IPS DF 6.9 (cell line): Measurements from ENCODE around the gene SGPL1.
A peak's percentile ranks its signal among the peaks of the same experiment; 100 is the strongest.

Source experiments
- DNase-seq: peaks from one replicate; pipeline ENCODE4 v3.0.0-alpha.2; 2013; ENCODE audit warnings: low read depth, low spot score
- H3K27ac ChIP-seq: one replicate; pipeline ENCODE4 v1.5.1; 2013; ENCODE audit warnings: low read length, control low read depth
- H3K27me3 ChIP-seq: 2 replicates; pipeline ENCODE4 v1.6.1; 2013; ENCODE audit warnings: mild to moderate bottlenecking, low read length; ENCODE audit not compliant: control insufficient read depth, insufficient read depth
- H3K36me3 ChIP-seq: 2 replicates; pipeline ENCODE4 v1.6.1; 2013; ENCODE audit warnings: low read length; ENCODE audit not compliant: control insufficient read depth, insufficient read depth
- H3K4me1 ChIP-seq: 2 replicates; pipeline ENCODE4 v1.6.1; 2013; ENCODE audit warnings: low read length; ENCODE audit not compliant: control insufficient read depth, insufficient read depth
- H3K4me3 ChIP-seq: 2 replicates; pipeline ENCODE4 v1.5.1; 2013; ENCODE audit warnings: mild to moderate bottlenecking, low read length
- H3K9me3 ChIP-seq: 2 replicates; pipeline ENCODE4 v1.6.1; 2013; ENCODE audit warnings: low read length, inconsistent platforms; ENCODE audit not compliant: control insufficient read depth, insufficient read depth
- WGBS: extraction: QIAGEN DNeasy Blood & Tissue Kit; methylation state at CpG from one replicate; pipeline ENCODE4 v1.1.7; 2013; ENCODE audit warnings: mixed read lengths, missing lambda C conversion rate; ENCODE audit not compliant: insufficient read length, insufficient coverage; 5-methylcytosine and 5-hydroxymethylcytosine counted together

SGPL1 gene

GRCh38 chr10:70920519-70920918 lies 104.8 kb downstream of the SGPL1 start:
- DNase-seq, result no peak
- no CpG with 5 or more reads among the region's 4 CpGs for WGBS

GRCh38 chr10:70921285-70921684 lies 105.5 kb downstream of the SGPL1 start:
- Histone ChIP-seq H3K4me1 (no peaks in the 10 kb centered on the region), H3K27me3 (no peaks in the 10 kb centered on the region), H3K27ac (no peak overlapping the region), H3K4me3 (no peak overlapping the region), H3K9me3 (no peaks in the 10 kb centered on the region), H3K36me3 (no peaks in the 10 kb centered on the region)
- WGBS, result no CpG with 5 or more reads among the region's 1 CpG
- DNase-seq, result no peak

More at GRCh38 chr10:70920519-70920918, 104.8 kb downstream of the SGPL1 start:
- no peaks in the 10 kb centered on the region for H3K27me3 ChIP-seq
- H3K27ac ChIP-seq, result no peak overlapping the region
- no peaks in the 10 kb centered on the region for H3K36me3 ChIP-seq
- H3K4me3 ChIP-seq, result no peak overlapping the region
- H3K9me3 ChIP-seq, result no peaks in the 10 kb centered on the region
- H3K4me1 ChIP-seq, result no peaks in the 10 kb centered on the region

GRCh38 chr10:70923696-70924095 lies 107.9 kb downstream of the SGPL1 start:
- Histone ChIP-seq H3K27me3 (no peaks in the 10 kb centered on the region), H3K36me3 (no peaks in the 10 kb centered on the region), H3K27ac (no peak overlapping the region), H3K4me3 (no peak overlapping the region), H3K4me1 (no peaks in the 10 kb centered on the region), H3K9me3 (no peaks in the 10 kb centered on the region)
- no CpG with 5 or more reads among the region's 8 CpGs for WGBS
- no peak for DNase-seq

GRCh38 chr10:70925377-70926225 lies 109.9 kb downstream of the SGPL1 start:
- WGBS, result no CpG with 5 or more reads among the region's 22 CpGs

GRCh38 chr10:70926226-70927000 lies 110.7 kb downstream of the SGPL1 start:
- no peak for DNase-seq
- Histone ChIP-seq H3K27ac (no peak overlapping the region), H3K4me3 (no peak overlapping the region), H3K9me3 (no peaks in the 10 kb centered on the region), H3K27me3 (no peaks in the 10 kb centered on the region), H3K36me3 (no peaks in the 10 kb centered on the region), H3K4me1 (no peaks in the 10 kb centered on the region)
- WGBS, result no CpG with 5 or more reads among the region's 18 CpGs

More at GRCh38 chr10:70925377-70926225, 109.9 kb downstream of the SGPL1 start:
- no peaks in the 10 kb centered on the region for H3K9me3 ChIP-seq
- H3K27me3 ChIP-seq, result no peaks in the 10 kb centered on the region
- H3K27ac ChIP-seq, result no peak overlapping the region
- no peak overlapping the region for H3K4me3 ChIP-seq
- DNase-seq, result peak; percentile 18
- H3K36me3 ChIP-seq, result no peaks in the 10 kb centered on the region
- H3K4me1 ChIP-seq, result no peaks in the 10 kb centered on the region

- DNase-seq, result no peak
- H3K27me3 ChIP-seq, result no peaks in the 10 kb centered on the region
- no peak overlapping the region for H3K4me3 ChIP-seq
- H3K4me1 ChIP-seq, result no peaks in the 10 kb centered on the region
- H3K9me3 ChIP-seq, result no peaks in the 10 kb centered on the region
- no peaks in the 10 kb centered on the region for H3K36me3 ChIP-seq
- no CpG with 5 or more reads among the region's 13 CpGs for WGBS
- no peak overlapping the region for H3K27ac ChIP-seq
Observed at GRCh38 chr10:70927189-70927943, 111.6 kb downstream of the SGPL1 start.

- no peaks in the 10 kb centered on the region for H3K9me3 ChIP-seq
- no peaks in the 10 kb centered on the region for H3K4me1 ChIP-seq
- H3K27ac ChIP-seq, result no peak overlapping the region
- WGBS, result no CpG with 5 or more reads among the region's 8 CpGs
- H3K36me3 ChIP-seq, result no peaks in the 10 kb centered on the region
- no peak overlapping the region for H3K4me3 ChIP-seq
- H3K27me3 ChIP-seq, result no peaks in the 10 kb centered on the region
- DNase-seq, result no peak
Observed at GRCh38 chr10:70928140-70928539, 112.4 kb downstream of the SGPL1 start.

GRCh38 chr10:70930263-70931000 lies 114.7 kb downstream of the SGPL1 start:
- H3K9me3 ChIP-seq, result no peaks in the 10 kb centered on the region
- H3K4me1 ChIP-seq, result no peaks in the 10 kb centered on the region
- no peak overlapping the region for H3K27ac ChIP-seq
- no peak for DNase-seq
- H3K4me3 ChIP-seq, result no peak overlapping the region
- H3K27me3 ChIP-seq, result no peaks in the 10 kb centered on the region
- H3K36me3 ChIP-seq, result no peaks in the 10 kb centered on the region
- no CpG with 5 or more reads among the region's 17 CpGs for WGBS
